ENCODE data around the gene USF3.

The USF3 gene, protein sequence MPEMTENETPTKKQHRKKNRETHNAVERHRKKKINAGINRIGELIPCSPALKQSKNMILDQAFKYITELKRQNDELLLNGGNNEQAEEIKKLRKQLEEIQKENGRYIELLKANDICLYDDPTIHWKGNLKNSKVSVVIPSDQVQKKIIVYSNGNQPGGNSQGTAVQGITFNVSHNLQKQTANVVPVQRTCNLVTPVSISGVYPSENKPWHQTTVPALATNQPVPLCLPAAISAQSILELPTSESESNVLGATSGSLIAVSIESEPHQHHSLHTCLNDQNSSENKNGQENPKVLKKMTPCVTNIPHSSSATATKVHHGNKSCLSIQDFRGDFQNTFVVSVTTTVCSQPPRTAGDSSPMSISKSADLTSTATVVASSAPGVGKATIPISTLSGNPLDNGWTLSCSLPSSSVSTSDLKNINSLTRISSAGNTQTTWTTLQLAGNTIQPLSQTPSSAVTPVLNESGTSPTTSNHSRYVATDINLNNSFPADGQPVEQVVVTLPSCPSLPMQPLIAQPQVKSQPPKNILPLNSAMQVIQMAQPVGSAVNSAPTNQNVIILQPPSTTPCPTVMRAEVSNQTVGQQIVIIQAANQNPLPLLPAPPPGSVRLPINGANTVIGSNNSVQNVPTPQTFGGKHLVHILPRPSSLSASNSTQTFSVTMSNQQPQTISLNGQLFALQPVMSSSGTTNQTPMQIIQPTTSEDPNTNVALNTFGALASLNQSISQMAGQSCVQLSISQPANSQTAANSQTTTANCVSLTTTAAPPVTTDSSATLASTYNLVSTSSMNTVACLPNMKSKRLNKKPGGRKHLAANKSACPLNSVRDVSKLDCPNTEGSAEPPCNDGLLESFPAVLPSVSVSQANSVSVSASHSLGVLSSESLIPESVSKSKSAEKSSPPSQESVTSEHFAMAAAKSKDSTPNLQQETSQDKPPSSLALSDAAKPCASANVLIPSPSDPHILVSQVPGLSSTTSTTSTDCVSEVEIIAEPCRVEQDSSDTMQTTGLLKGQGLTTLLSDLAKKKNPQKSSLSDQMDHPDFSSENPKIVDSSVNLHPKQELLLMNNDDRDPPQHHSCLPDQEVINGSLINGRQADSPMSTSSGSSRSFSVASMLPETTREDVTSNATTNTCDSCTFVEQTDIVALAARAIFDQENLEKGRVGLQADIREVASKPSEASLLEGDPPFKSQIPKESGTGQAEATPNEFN (N-terminal part only)

DNA sequence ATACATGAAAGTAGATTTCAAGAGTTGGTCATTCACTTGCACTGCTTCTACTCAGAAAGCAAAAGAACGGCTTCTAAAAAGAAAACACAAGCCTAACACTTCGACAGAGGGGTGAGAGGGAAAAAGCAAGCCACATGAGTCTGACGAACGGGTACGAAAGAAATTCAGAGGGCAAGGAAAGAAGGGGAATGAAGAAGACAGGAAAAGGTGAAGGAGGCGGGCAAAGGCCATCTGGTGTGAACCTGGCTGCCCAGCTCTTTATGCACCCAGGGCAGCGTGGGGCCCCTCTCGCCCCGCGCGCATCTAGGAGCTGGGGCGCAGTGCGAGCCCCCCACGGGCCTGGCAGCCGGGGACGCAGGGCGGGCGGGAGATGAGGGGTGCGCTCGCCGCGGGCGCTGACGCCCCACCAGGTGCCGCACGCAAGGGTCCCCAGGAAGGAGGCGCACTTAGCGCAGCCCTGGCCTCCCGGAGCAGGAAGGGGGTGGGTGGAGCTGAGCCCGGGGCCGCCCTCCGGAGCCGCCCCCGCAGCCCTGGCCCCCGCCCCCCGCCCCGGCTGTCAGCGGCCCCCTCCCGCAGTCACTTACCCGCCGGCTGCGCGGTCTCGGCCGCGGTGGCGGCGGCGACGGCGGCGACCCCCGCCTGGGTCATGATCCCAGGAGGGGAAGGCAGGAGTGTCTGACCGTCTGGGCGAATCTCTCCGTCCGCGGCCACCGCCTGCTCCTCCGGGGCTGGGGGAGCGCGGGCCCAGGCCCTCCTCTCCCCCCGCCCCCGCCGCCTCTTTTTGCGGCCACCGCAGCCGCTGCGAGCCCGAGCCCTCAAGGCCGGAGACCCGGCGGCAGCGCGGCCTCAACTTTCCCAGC lies at the start of gene USF3:
USF3 (minus strand) TSS at position 857 of the 860 bp plus-strand sequence. CDS start 21,764 bp downstream, outside the sequence.
- Histone ChIP-seq H3K9ac (ENCODE audit: low read length in 5 of 5) (peak within 1 kb of the TSS; percentile 83 to 96 (median 90)), H3K27me3 (ENCODE audit: control insufficient read depth in 5 of 5, insufficient read depth in 4 of 5, low read length in 5 of 5) (no peaks in the 10 kb centered on the region), H3K4me1 (ENCODE audit: control insufficient read depth in 5 of 5, insufficient read depth in 5 of 5, low read length in 5 of 5) (peaks cover 8 to 47% (median 41%) of the 10 kb centered on the region in 5 donors), H3K9me3 (ENCODE audit: control insufficient read depth in 5 of 5, low read length in 5 of 5) (no peaks in the 10 kb centered on the region), H3K27ac (ENCODE audit: low read depth, low read length) (peak within 1 kb of the TSS; percentile 96), H3K36me3 (ENCODE audit: control insufficient read depth in 5 of 5, insufficient read depth in 5 of 5, low read length in 5 of 5) (no peaks in the 10 kb centered on the region), H3K4me3 (ENCODE audit: low read depth in 1 of 5, low read length in 5 of 5) (peak within 1 kb of the TSS; percentile 92 to 100 (median 95))

DNA sequence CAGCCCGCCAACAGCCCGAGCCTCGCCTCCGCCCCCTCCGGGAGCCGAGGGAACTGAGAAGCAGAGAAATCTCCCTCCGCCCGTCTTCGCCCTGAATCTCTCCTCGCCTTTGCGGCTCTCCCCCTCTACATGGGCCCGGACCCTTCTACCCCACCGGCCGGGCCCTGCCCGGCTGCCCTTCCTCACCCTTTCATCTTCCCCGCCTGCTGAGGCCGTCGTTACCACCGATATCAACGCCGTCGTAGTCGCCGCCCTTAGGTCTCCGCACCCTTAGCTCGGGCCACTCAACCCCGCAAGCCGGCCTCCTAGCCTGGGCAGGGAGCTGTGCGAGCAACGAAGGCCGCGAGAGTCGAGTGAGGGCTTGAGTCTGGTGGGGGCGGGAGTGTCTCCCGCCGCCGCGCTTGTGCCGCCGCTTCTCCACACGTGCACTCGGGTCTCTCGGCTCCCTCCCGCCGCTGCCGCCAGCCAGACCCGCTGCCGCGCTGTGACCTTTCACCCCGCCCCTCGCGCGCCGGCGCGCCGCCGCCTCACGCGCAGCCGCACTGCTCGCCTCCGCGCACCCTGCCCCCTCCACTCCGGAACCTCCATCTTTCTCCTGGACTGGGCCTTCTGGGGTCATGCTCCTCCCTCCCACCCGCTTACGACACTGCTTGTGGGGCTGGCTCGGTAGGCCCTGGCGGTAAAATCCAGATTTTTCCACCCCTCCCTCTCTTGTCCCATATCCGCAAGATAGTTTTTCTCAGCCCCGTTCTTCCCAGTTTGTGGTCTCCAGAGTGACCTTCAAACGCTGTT lies 49.5 kb upstream of the USF3 start, which contains the start of gene NAA50:
NAA50 (minus strand) TSS at position 494 of the 792 bp plus-strand sequence; CDS start at position 194, 300 bp downstream.
- Histone ChIP-seq H3K9me3 (ENCODE audit: control insufficient read depth in 5 of 5, low read length in 5 of 5) (no peaks in the 10 kb centered on the region), H3K4me3 (ENCODE audit: low read depth in 1 of 5, low read length in 5 of 5) (peak within 1 kb of the TSS; percentile 85 to 98 (median 93)), H3K27me3 (ENCODE audit: control insufficient read depth in 5 of 5, insufficient read depth in 4 of 5, low read length in 5 of 5) (no peaks in the 10 kb centered on the region), H3K4me1 (ENCODE audit: control insufficient read depth in 5 of 5, insufficient read depth in 5 of 5, low read length in 5 of 5) (peaks cover 3 to 48% (median 38%) of the 10 kb centered on the region in 5 donors), H3K9ac (ENCODE audit: low read length in 5 of 5) (peak within 1 kb of the TSS; percentile 97 to 100 (median 99)), H3K36me3 (ENCODE audit: control insufficient read depth in 5 of 5, insufficient read depth in 5 of 5, low read length in 5 of 5) (no peaks in the 10 kb centered on the region), H3K27ac (ENCODE audit: low read depth, low read length) (peak within 1 kb of the TSS; percentile 100)

DNA sequence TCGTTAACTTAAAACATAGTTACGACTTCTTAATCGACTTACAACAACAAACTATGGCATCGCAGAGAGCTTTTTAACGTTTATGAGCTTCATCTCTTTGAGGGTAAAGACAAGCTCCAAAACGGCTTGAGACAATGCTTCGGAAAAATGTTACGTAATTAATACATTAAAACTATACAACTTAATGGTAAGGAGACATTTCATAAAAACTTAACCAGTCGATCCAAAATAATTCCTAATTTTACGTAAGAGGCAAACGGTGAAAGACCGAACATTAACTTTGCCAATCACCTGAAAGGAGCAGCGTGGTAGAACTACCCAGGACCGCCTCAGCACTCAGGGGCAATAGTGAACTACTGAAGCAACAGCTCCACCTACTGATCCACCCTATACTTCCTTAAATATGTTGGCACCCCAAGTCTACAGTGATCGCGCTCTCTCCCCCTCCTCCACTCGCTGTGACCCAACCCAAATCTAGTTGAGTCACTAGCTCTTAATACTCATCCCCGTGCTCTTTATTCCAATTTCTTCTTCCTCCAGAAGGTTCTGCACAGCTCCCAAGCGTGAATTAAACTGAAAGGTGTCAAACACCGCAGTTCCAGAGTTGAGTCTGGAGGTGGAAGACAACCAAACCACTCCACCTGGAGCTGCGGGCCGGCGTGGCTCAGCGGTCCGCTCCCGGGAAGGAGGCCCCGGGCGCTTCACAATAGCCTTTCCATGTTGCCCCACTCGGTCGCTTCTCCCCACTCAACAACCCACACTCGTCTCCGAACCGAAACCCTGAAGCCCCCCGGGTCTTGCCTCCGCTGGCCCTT lies 48.7 kb upstream of the USF3 start:
- Histone ChIP-seq H3K9me3 (ENCODE audit: control insufficient read depth in 5 of 5, low read length in 5 of 5) (no peaks in the 10 kb centered on the region), H3K36me3 (ENCODE audit: control insufficient read depth in 5 of 5, insufficient read depth in 5 of 5, low read length in 5 of 5) (no peaks in the 10 kb centered on the region), H3K4me3 (ENCODE audit: low read depth in 1 of 5, low read length in 5 of 5) (peak overlapping the region; percentile 79 to 97 (median 92)), H3K9ac (ENCODE audit: low read length in 5 of 5) (peak overlapping the region; percentile 91 to 100 (median 98)), H3K4me1 (ENCODE audit: control insufficient read depth in 5 of 5, insufficient read depth in 5 of 5, low read length in 5 of 5) (peaks cover 3 to 48% (median 38%) of the 10 kb centered on the region in 5 donors), H3K27ac (ENCODE audit: low read depth, low read length) (peak overlapping the region; percentile 100), H3K27me3 (ENCODE audit: control insufficient read depth in 5 of 5, insufficient read depth in 4 of 5, low read length in 5 of 5) (no peaks in the 10 kb centered on the region)

GRCh38 chr3:113743006-113743630 lies 46.7 kb upstream of the USF3 start:
- H3K27ac ChIP-seq (ENCODE audit: low read depth, low read length), result peak overlapping the region; percentile 100
- H3K36me3 ChIP-seq (ENCODE audit: control insufficient read depth in 5 of 5, insufficient read depth in 5 of 5, low read length in 5 of 5), result no peaks in the 10 kb centered on the region
- H3K9ac ChIP-seq (ENCODE audit: low read length in 5 of 5), result peak overlapping the region in 4 of 5 donors; percentile 12 to 99 (median 55)
- no peaks in the 10 kb centered on the region for H3K27me3 ChIP-seq (ENCODE audit: control insufficient read depth in 5 of 5, insufficient read depth in 4 of 5, low read length in 5 of 5)
- H3K4me1 ChIP-seq (ENCODE audit: control insufficient read depth in 5 of 5, insufficient read depth in 5 of 5, low read length in 5 of 5), result peaks cover 3 to 37% (median 29%) of the 10 kb centered on the region in 5 donors
- H3K4me3 ChIP-seq (ENCODE audit: low read depth in 1 of 5, low read length in 5 of 5), result no peak overlapping the region
- H3K9me3 ChIP-seq (ENCODE audit: control insufficient read depth in 5 of 5, low read length in 5 of 5), result no peaks in the 10 kb centered on the region

DNA sequence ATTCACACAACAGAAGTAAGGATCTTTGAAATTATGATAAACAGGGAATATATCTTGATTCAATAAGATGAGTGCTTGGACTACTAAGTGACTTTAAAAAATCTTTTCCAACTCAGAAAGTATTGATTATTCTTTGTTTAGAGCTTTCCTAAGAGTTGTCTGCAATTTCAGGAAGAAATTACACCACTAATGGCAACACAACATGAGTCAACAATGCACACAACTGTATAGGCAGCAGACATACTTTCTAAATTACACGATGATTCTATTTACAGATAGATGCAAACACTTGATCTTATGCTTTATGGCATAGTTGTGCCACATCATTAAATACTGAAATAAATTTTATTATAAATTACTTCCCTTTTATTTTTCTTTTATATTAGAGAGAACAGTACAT lies 45.2 kb upstream of the USF3 start:
- Histone ChIP-seq H3K27me3 (ENCODE audit: control insufficient read depth in 5 of 5, insufficient read depth in 4 of 5, low read length in 5 of 5) (no peaks in the 10 kb centered on the region), H3K9me3 (ENCODE audit: control insufficient read depth in 5 of 5, low read length in 5 of 5) (no peaks in the 10 kb centered on the region), H3K27ac (ENCODE audit: low read depth, low read length) (no peak overlapping the region), H3K36me3 (ENCODE audit: control insufficient read depth in 5 of 5, insufficient read depth in 5 of 5, low read length in 5 of 5) (no peaks in the 10 kb centered on the region), H3K4me3 (ENCODE audit: low read depth in 1 of 5, low read length in 5 of 5) (no peak overlapping the region), H3K9ac (ENCODE audit: low read length in 5 of 5) (no peak overlapping the region), H3K4me1 (ENCODE audit: control insufficient read depth in 5 of 5, insufficient read depth in 5 of 5, low read length in 5 of 5) (peaks cover 0 to 39% (median 32%) of the 10 kb centered on the region in 5 donors)

DNA sequence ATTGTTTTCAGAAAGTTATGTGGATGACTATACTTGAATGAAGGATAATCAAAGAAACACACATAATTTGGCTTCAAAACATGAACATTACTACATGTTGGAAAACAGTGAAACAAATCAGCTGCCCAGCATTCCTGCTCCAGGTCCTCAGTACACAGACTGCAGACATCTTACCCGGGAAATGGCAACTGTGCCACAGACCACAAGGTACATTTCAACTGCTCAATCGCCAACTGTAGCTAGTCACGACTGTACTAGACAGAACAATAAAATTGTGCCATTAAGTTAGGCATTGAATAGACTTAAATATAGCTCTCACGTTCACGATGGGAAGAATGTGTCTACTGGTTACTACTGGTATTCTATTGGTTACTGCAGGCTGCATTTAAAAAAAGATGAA lies 44.6 kb upstream of the USF3 start:
- no peak overlapping the region for H3K9ac ChIP-seq (ENCODE audit: low read length in 5 of 5)
- no peaks in the 10 kb centered on the region for H3K9me3 ChIP-seq (ENCODE audit: control insufficient read depth in 5 of 5, low read length in 5 of 5)
- H3K36me3 ChIP-seq (ENCODE audit: control insufficient read depth in 5 of 5, insufficient read depth in 5 of 5, low read length in 5 of 5), result no peaks in the 10 kb centered on the region
- H3K4me1 ChIP-seq (ENCODE audit: control insufficient read depth in 5 of 5, insufficient read depth in 5 of 5, low read length in 5 of 5), result peaks cover 0 to 43% (median 37%) of the 10 kb centered on the region in 5 donors
- no peak overlapping the region for H3K27ac ChIP-seq (ENCODE audit: low read depth, low read length)
- H3K27me3 ChIP-seq (ENCODE audit: control insufficient read depth in 5 of 5, insufficient read depth in 4 of 5, low read length in 5 of 5), result no peaks in the 10 kb centered on the region
- H3K4me3 ChIP-seq (ENCODE audit: low read depth in 1 of 5, low read length in 5 of 5), result no peak overlapping the region

GRCh38 chr3:113736548-113737089 lies 40.2 kb upstream of the USF3 start:
- H3K36me3 ChIP-seq (ENCODE audit: control insufficient read depth in 5 of 5, insufficient read depth in 5 of 5, low read length in 5 of 5), result peaks cover 0 to 5% (median 0%) of the 10 kb centered on the region in 5 donors
- H3K27me3 ChIP-seq (ENCODE audit: control insufficient read depth in 5 of 5, insufficient read depth in 4 of 5, low read length in 5 of 5), result no peaks in the 10 kb centered on the region
- no peak overlapping the region for H3K4me3 ChIP-seq (ENCODE audit: low read depth in 1 of 5, low read length in 5 of 5)
- peak overlapping the region; percentile 1 to 73 (median 31) for H3K9ac ChIP-seq (ENCODE audit: low read length in 5 of 5)
- no peaks in the 10 kb centered on the region for H3K9me3 ChIP-seq (ENCODE audit: control insufficient read depth in 5 of 5, low read length in 5 of 5)
- H3K4me1 ChIP-seq (ENCODE audit: control insufficient read depth in 5 of 5, insufficient read depth in 5 of 5, low read length in 5 of 5), result peaks cover 0 to 25% (median 22%) of the 10 kb centered on the region in 5 donors
- peak overlapping the region; percentile 91 for H3K27ac ChIP-seq (ENCODE audit: low read depth, low read length)

All from subcutaneous abdominal adipose tissue (tissue), 5 donors.